Neural progenitor cell (in vitro differentiated cells): ENCODE results near the gene PHRF1.

ENCODE experiments used
- EZH2 ChIP-seq: fragments of 200-600 bp; sonication (generic); IDR thresholded peaks from 2 replicates; pipeline ENCODE4 v1.6.1; 2017; ENCODE audit warnings: antibody characterized with exemption, mild to moderate bottlenecking, moderate library complexity
- EZH2phosphoT487 ChIP-seq: fragments of 200-600 bp; sonication (generic); IDR thresholded peaks from 2 replicates; pipeline ENCODE4 v1.6.1; 2017; ENCODE audit warnings: antibody characterized with exemption
- TF ChIP-seq, protein P1 (sequence below): fragments of 200-600 bp; sonication (generic); IDR thresholded peaks from 2 replicates; pipeline ENCODE4 v1.5.1; 2017; ENCODE audit warnings: antibody characterized with exemption, mild to moderate bottlenecking

- TF ChIP-seq EZH2: no peak
- TF ChIP-seq, protein P1, sequence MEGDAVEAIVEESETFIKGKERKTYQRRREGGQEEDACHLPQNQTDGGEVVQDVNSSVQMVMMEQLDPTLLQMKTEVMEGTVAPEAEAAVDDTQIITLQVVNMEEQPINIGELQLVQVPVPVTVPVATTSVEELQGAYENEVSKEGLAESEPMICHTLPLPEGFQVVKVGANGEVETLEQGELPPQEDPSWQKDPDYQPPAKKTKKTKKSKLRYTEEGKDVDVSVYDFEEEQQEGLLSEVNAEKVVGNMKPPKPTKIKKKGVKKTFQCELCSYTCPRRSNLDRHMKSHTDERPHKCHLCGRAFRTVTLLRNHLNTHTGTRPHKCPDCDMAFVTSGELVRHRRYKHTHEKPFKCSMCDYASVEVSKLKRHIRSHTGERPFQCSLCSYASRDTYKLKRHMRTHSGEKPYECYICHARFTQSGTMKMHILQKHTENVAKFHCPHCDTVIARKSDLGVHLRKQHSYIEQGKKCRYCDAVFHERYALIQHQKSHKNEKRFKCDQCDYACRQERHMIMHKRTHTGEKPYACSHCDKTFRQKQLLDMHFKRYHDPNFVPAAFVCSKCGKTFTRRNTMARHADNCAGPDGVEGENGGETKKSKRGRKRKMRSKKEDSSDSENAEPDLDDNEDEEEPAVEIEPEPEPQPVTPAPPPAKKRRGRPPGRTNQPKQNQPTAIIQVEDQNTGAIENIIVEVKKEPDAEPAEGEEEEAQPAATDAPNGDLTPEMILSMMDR: no peak
- no peak for TF ChIP-seq EZH2phosphoT487
Observed at GRCh38 chr11:579830-580601, 3.7 kb downstream of the PHRF1 start.
